Measurements from ENCODE around the gene TSR3.
A peak's percentile ranks its signal among the peaks of the same experiment; 100 is the strongest.

TSR3 gene

GRCh38 chr16:1306334-1306733, 45.3 kb downstream of the TSR3 start:
- DNase-seq, result no peak

GRCh38 chr16:1305823-1306222, 45.9 kb downstream of the TSR3 start:
- no peak for DNase-seq

GRCh38 chr16:1301562-1301961, 50.1 kb downstream of the TSR3 start:
- DNase-seq, result no peak

GRCh38 chr16:1300664-1301476, 50.8 kb downstream of the TSR3 start:
- DNase-seq, result peak; percentile 13

GRCh38 chr16:1299868-1300203, 51.8 kb downstream of the TSR3 start:
- no peak for DNase-seq
